SK-N-SH (cell line): ENCODE measurements around the gene OPN3.

Experiments
- POLR2AphosphoS5 ChIP-seq: IDR thresholded peaks from 2 replicates; pipeline ENCODE4 v1.6.1; 2012; ENCODE audit warnings: low read depth, low read length
- RAD21 ChIP-seq: IDR thresholded peaks from 2 replicates; pipeline ENCODE4 v1.6.1; 2012; ENCODE audit warnings: mild to moderate bottlenecking, low read length
- TCF12 ChIP-seq: IDR thresholded peaks from 2 replicates; pipeline ENCODE4 v1.4.0; 2012
- YY1 ChIP-seq: IDR thresholded peaks from 2 replicates; pipeline ENCODE4 v1.4.0; 2012; ENCODE audit warnings: low read depth, mild to moderate bottlenecking
- TF ChIP-seq, protein P1 (sequence below): IDR thresholded peaks from 2 replicates; pipeline ENCODE4 v1.4.0; 2012; ENCODE audit warnings: low read depth
- TF ChIP-seq, protein P2 (sequence below): fragments of 200-600 bp; sonication (generic); IDR thresholded peaks from 2 replicates; pipeline ENCODE4 v1.6.1; 2017; ENCODE audit warnings: antibody characterized with exemption, mild to moderate bottlenecking, moderate library complexity
- TF ChIP-seq, protein P3 (sequence below): IDR thresholded peaks from 2 replicates; pipeline ENCODE4 v1.4.0; 2012; ENCODE audit warnings: low read depth, borderline replicate concordance

DNA sequence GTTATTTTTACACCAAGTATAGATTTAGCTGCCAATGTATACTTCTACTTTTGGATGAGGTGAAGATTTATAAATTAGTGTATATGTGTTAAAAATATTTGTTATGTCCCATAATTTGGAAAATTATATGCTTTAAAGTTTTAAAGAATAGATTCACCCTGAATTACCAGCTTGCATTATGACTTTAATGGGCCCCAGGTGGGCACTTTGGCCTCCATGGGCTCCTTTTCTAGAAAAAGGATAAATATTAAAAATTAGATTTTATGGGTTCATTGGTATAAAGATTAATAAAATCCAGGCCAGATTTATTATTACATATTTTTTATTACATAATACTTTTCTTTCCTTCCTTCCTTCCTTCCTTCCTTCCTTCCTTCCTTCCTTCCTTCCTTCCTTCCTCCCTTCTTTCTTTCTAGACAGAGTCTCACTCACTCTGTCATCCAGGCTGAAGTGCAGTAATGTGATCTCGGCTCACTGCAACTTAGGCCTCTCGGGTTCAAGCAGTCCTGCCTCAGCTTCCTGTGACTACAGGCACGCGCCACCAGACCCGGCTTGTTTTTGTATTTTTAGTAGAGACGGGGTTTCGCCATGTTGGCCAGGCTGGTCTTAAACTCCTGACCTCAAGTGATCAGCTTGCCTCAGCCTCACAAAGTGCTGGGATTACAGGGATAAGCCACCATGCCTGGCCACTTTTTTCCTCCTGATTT is 86.1 kb downstream of the OPN3 start:
- TF ChIP-seq, protein P1, sequence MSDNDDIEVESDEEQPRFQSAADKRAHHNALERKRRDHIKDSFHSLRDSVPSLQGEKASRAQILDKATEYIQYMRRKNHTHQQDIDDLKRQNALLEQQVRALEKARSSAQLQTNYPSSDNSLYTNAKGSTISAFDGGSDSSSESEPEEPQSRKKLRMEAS, result no peak
- TF ChIP-seq TCF12 (no peak), YY1 (no peak), POLR2AphosphoS5 (no peak), RAD21 (no peak)
- TF ChIP-seq, protein P2, sequence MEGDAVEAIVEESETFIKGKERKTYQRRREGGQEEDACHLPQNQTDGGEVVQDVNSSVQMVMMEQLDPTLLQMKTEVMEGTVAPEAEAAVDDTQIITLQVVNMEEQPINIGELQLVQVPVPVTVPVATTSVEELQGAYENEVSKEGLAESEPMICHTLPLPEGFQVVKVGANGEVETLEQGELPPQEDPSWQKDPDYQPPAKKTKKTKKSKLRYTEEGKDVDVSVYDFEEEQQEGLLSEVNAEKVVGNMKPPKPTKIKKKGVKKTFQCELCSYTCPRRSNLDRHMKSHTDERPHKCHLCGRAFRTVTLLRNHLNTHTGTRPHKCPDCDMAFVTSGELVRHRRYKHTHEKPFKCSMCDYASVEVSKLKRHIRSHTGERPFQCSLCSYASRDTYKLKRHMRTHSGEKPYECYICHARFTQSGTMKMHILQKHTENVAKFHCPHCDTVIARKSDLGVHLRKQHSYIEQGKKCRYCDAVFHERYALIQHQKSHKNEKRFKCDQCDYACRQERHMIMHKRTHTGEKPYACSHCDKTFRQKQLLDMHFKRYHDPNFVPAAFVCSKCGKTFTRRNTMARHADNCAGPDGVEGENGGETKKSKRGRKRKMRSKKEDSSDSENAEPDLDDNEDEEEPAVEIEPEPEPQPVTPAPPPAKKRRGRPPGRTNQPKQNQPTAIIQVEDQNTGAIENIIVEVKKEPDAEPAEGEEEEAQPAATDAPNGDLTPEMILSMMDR, result no peak
- TF ChIP-seq, protein P3, sequence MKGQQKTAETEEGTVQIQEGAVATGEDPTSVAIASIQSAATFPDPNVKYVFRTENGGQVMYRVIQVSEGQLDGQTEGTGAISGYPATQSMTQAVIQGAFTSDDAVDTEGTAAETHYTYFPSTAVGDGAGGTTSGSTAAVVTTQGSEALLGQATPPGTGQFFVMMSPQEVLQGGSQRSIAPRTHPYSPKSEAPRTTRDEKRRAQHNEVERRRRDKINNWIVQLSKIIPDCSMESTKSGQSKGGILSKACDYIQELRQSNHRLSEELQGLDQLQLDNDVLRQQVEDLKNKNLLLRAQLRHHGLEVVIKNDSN, result no peak
